ENCODE results near the gene SLC5A12. TPM values are rescaled to one million over a fixed set of nuclear protein-coding genes. Genes with fewer than 3 reads are reported as not detected.

Gene SLC5A12
- total RNA-seq, 2 donors from 2014 or later, result not detected

GRCh38 chr11:26715133-26715532 lies 6.7 kb downstream of the SLC5A12 start:
- Histone ChIP-seq H3K4me1 (replicated peaks) (no peaks in the 10 kb centered on the region), H3K27me3 (replicated peaks; ENCODE audit: insufficient read depth) (no peaks in the 10 kb centered on the region), H3K9me3 (no peaks in the 10 kb centered on the region), H3K4me3 (no peak overlapping the region), H3K27ac (no peak overlapping the region), H3K36me3 (no peaks in the 10 kb centered on the region)
- 36% methylated on average over 1 of the region's 1 CpG for WGBS
- DNase-seq (ENCODE audit: low spot score), result no peak
- TF ChIP-seq POLR2AphosphoS5 (IDR thresholded peaks at IDR 0.05) (no peak), POLR2A (IDR thresholded peaks at IDR 0.05) (no peak), CTCF (IDR thresholded peaks at IDR 0.05) (no peak)
- intact Hi-C loops (cut with DNase I), result no loop called here

GRCh38 chr11:26712497-26712896 lies 9.4 kb downstream of the SLC5A12 start:
- Histone ChIP-seq H3K36me3 (no peaks in the 10 kb centered on the region), H3K9me3 (no peaks in the 10 kb centered on the region), H3K27ac (no peak overlapping the region), H3K27me3 (replicated peaks; ENCODE audit: insufficient read depth) (no peaks in the 10 kb centered on the region), H3K4me3 (no peak overlapping the region), H3K4me1 (replicated peaks) (no peaks in the 10 kb centered on the region)
- TF ChIP-seq POLR2A (IDR thresholded peaks at IDR 0.05) (no peak), POLR2AphosphoS5 (IDR thresholded peaks at IDR 0.05) (no peak), CTCF (IDR thresholded peaks at IDR 0.05) (no peak)
- DNase-seq (ENCODE audit: low spot score), result no peak
- WGBS, result 49% methylated on average over 5 of the region's 5 CpGs
- intact Hi-C loops (cut with DNase I), result no loop called here

GRCh38 chr11:26710489-26710888 lies 11.4 kb downstream of the SLC5A12 start:
- Histone ChIP-seq H3K36me3 (no peaks in the 10 kb centered on the region), H3K4me1 (replicated peaks) (no peaks in the 10 kb centered on the region), H3K4me3 (no peak overlapping the region), H3K27me3 (replicated peaks; ENCODE audit: insufficient read depth) (no peaks in the 10 kb centered on the region), H3K9me3 (no peaks in the 10 kb centered on the region), H3K27ac (no peak overlapping the region)
- no peak for TF ChIP-seq POLR2A (IDR thresholded peaks at IDR 0.05)
- no peak for TF ChIP-seq POLR2AphosphoS5 (IDR thresholded peaks at IDR 0.05)
- intact Hi-C loops (cut with DNase I), result no loop called here
- no peak for DNase-seq (ENCODE audit: low spot score)
- 93% methylated on average over 2 of the region's 2 CpGs for WGBS

- WGBS, result 60% methylated on average over 2 of the region's 2 CpGs
- no peak for TF ChIP-seq CTCF (IDR thresholded peaks at IDR 0.05)
- TF ChIP-seq POLR2A (IDR thresholded peaks at IDR 0.05), result no peak
- TF ChIP-seq POLR2AphosphoS5 (IDR thresholded peaks at IDR 0.05), result no peak
- intact Hi-C loops (cut with DNase I), result no loop called here
- Histone ChIP-seq H3K36me3 (no peaks in the 10 kb centered on the region), H3K27ac (no peak overlapping the region), H3K9me3 (no peaks in the 10 kb centered on the region), H3K4me1 (replicated peaks) (no peaks in the 10 kb centered on the region), H3K4me3 (no peak overlapping the region), H3K27me3 (replicated peaks; ENCODE audit: insufficient read depth) (no peaks in the 10 kb centered on the region)
- DNase-seq (ENCODE audit: low spot score), result no peak
Measured at GRCh38 chr11:26708736-26709456, 13.0 kb downstream of the SLC5A12 start.

GRCh38 chr11:26706181-26706580 lies 15.7 kb downstream of the SLC5A12 start:
- Histone ChIP-seq H3K9me3 (no peaks in the 10 kb centered on the region), H3K27me3 (replicated peaks; ENCODE audit: insufficient read depth) (no peaks in the 10 kb centered on the region), H3K36me3 (no peaks in the 10 kb centered on the region), H3K4me3 (no peak overlapping the region), H3K27ac (no peak overlapping the region), H3K4me1 (replicated peaks) (no peaks in the 10 kb centered on the region)
- TF ChIP-seq CTCF (IDR thresholded peaks at IDR 0.05) (no peak), POLR2AphosphoS5 (IDR thresholded peaks at IDR 0.05) (no peak), POLR2A (IDR thresholded peaks at IDR 0.05) (no peak)
- intact Hi-C loops (cut with DNase I), result no loop called here
- no peak for DNase-seq (ENCODE audit: low spot score)
- WGBS, result 78% methylated on average over 1 of the region's 1 CpG

Measured in prostate gland (tissue), 2 donors.